Cardiac fibroblast (primary cell): ENCODE results near the gene ZNF827.

Experiments
- DNase-seq, 2 donors: peaks; one replicate each; pipeline versions ENCODE4 v3.0.0 to v3.0.0-alpha.2; 2010; ENCODE audit warnings: low read depth in 2 of 2
- H3K4me3 ChIP-seq, 2 donors: replicated peaks in 1 of 2; 1 replicate in 1 of 2; 2 replicates in 1 of 2; pipeline ENCODE4 v1.5.1; 2011; ENCODE audit warnings: low read depth in 2 of 2, low read length in 2 of 2, mild to moderate bottlenecking in 2 of 2, moderate library complexity in 1 of 2
- TF ChIP-seq, protein P1 (sequence below): IDR thresholded peaks from one replicate; pipeline ENCODE4 v1.5.1; 2011; ENCODE audit warnings: low read depth, mild to moderate bottlenecking, low read length, inconsistent platforms

Gene ZNF827

DNA sequence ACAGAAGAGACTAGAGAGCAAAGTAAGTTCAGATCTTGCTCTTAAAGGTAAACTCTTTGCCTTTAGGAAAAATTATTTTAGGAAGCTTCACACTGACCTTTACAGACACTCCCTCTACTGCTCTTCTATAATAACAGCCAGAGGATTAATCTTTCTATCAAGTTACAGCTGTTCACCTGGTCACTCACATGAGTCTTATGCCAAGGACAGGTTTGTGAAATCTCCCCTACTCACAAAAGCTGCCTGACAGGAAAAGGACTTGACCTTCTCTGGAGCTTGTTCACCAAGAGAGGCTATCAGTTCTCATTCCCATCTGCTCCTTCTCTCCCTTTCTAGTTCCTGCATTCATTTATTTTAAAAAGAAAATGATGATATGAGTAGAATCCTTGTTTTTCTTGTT is 141.3 kb downstream of the ZNF827 start:
- DNase-seq, result no peak
- TF ChIP-seq, protein P1, sequence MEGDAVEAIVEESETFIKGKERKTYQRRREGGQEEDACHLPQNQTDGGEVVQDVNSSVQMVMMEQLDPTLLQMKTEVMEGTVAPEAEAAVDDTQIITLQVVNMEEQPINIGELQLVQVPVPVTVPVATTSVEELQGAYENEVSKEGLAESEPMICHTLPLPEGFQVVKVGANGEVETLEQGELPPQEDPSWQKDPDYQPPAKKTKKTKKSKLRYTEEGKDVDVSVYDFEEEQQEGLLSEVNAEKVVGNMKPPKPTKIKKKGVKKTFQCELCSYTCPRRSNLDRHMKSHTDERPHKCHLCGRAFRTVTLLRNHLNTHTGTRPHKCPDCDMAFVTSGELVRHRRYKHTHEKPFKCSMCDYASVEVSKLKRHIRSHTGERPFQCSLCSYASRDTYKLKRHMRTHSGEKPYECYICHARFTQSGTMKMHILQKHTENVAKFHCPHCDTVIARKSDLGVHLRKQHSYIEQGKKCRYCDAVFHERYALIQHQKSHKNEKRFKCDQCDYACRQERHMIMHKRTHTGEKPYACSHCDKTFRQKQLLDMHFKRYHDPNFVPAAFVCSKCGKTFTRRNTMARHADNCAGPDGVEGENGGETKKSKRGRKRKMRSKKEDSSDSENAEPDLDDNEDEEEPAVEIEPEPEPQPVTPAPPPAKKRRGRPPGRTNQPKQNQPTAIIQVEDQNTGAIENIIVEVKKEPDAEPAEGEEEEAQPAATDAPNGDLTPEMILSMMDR, result no peak
- no peak overlapping the region for H3K4me3 ChIP-seq

DNA sequence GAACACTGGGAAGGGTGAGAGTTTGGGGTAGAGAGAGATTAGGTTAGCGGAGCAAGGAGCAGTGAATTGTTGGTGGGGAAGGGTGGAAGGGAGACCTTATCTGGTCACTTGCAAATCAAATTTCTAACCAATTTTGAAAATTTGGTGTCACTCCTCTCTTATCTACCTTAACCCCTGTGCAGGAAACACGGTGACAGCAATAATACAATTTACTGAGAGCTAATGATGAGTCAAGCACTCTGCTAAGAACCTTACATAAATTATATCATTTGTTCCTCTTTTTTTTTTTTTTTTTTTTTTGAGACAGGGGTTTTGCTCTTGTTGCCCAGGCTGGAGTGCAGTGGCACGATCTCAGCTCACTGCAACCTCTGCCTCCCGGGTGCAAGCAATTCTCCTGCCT is 142.3 kb downstream of the ZNF827 start:
- H3K4me3 ChIP-seq, result no peak overlapping the region
- TF ChIP-seq, protein P1, result no peak
- DNase-seq, result no peak

DNA sequence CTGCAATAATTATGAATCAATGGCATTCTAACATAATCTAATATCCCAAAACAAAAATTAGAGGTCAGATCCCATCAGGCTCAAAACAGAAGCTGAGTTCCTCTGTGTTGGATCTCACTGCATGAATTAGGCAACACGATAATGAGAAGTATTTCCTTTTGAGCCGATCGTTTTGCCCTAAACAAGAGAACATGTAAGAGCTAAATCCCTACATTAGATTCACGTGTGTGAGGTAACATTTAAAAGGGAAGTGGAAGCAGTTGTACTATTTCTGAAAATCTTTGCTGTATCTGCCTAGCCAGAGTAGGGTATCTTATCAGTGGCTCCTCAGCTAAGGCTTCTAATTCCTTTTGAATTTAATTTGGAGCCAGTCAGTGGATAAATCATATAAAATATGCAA is 143.1 kb downstream of the ZNF827 start:
- TF ChIP-seq, protein P1, result no peak

DNA sequence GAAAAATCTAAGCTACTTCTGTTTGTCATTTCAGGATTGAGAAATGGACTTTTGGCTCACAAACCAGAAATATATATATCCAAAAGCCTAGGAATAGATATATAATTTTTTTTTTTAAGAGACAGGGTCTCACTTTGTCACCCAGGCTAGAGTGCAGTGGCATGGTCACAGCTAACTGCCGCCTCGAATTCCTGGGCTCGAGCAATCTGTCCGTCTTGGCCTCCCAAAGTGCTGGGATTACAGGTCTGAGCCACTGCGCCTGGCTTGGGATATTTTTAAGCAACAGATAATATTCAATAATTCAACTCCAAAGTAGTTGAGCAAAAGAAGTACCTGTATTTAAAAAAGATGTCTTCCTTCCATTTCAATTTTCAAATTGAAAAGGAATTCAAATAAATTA is 146.2 kb downstream of the ZNF827 start:
- TF ChIP-seq, protein P1, result no peak
- no peak overlapping the region for H3K4me3 ChIP-seq
- DNase-seq, result no peak

More for the DNA sequence above, 143.1 kb downstream of the ZNF827 start:
- H3K4me3 ChIP-seq, result no peak overlapping the region
- no peak for DNase-seq

DNA sequence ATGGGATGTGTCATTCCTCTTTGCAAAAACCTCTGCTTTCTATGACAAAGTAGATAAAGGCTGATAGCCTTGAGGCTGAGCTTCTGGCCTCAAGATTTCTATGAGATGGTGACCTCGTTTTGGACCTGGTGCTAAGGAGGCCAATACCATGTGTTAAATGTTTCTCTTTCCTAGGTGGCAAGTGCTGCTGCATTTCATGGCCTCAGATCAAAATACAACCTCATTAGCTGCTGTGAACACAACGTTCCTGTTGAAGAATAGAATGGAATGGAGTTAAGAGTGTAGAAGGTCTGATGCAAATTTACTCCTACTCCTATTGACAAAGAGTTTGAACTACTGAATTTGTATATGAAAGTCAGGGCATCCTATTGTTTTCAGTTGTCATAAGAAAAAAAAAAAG is 146.6 kb downstream of the ZNF827 start:
- no peak overlapping the region for H3K4me3 ChIP-seq
- DNase-seq, result no peak
- TF ChIP-seq, protein P1, result no peak

DNA sequence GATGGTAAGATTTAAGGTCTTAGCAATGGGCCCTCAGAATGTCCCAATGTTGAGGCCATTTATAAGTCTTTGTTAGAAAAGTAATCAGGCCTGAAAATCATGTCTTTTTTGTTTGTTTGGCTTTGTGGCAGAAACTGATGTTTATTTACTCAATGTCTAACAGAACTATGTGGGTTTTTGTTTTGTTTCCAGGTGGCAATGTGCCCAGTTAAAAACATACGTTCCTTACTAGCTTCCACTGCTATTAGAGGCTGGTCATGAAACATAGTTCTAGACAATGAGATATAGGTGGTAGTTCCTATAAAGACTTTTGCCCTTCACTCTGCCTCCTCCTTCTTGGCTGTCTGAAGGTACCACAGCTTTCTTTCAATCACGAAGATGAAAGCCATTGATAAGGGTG is 149.9 kb downstream of the ZNF827 start:
- H3K4me3 ChIP-seq, result no peak overlapping the region
- DNase-seq, result no peak
- TF ChIP-seq, protein P1, result no peak

DNA sequence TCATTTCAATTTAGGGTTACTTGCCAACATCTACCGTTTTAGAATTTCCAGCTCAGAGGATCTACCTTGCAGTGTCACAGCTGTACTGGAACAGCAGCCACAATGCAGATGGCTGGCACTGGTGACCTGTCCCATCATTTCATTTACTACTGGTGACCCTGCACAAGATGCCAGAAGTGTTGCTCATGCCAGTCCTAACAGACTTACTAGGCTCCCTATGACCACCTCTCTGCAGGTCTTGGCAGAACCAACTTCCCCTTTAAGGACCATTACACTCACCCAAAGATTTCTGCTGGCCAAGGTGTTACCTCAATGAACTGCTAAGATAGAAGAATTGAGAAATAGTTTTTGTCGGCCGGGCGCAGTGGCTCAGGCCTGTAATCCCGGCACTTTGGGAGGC is 151.8 kb downstream of the ZNF827 start:
- no peak for DNase-seq
- no peak overlapping the region for H3K4me3 ChIP-seq
- TF ChIP-seq, protein P1, result no peak
